HG03575 (cell line): ENCODE results near the gene GRM8.

Experiments used
- ATAC-seq: cut with Tn5 transposase; IDR thresholded peaks from one replicate; pipeline ENCODE4 v1.9.1; 2021; ENCODE audit not compliant: unreplicated experiment, insufficient number of reproducible peaks, low FRiP score; ENCODE audit errors: extremely low read depth

The GRM8 gene

GRCh38 chr7:127057918-127058317, 194.8 kb downstream of the GRM8 start:
- no peak for ATAC-seq

- no peak for ATAC-seq
These were observed 196.5 kb downstream of the GRM8 start for GRCh38 chr7:127056202-127056601.

DNA sequence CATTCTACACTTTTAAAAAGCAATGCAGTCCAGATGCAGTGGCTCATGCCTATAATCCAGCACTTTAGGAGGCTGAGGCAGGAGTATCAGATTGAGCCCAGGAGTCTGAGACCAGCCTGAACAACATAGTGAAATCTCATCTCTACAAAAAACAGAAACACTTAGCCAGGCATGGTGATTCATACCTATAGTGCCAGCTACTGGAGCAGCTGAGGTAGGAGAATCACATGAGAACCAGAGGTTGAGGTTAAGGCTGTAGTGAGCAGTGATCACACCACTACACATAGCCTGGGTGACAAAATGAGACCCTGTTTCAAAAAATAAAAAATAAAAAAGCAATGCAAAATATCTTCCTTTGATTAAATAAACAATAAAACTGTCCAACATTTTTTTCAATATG, 205.2 kb downstream of the GRM8 start:
- no peak for ATAC-seq

DNA sequence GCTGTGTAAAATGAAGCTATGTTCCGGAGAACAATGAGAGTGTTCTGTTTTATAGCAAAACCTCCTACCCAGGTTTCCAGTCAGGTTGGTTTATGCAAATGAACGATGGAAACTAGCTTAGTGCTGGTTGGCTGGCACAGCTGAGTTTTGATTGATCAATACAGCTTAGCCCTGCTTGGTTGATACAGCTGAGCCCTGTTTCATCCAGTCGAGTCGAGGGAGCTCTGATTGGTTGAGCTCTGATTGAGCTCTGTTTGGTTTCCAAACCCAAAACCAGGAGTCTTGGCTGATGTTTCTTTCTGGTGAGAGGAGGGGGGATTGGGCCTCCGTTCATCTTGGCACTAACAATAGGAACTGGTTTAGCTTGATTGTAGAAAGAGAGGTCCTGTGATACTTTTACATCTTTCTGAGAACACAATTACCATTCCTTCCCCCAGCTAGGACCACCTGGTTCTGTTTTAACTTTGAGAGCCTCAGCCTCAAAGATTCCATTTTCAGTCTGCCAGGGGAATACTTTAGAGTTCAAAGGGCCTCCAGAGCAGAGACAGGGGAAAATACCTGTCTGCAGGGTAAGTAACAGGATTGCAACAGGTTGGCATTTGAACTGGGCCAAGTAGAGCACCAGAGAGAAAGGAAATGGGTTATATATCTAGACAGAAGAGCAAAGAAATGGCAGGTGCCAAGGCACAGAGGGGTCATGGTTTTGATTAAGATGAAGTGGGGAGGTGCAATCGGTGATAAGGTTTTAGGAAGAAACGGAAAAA, 210.9 kb downstream of the GRM8 start:
- ATAC-seq: no peak

- no peak for ATAC-seq
These were observed 212.7 kb downstream of the GRM8 start for GRCh38 chr7:127040042-127040441.

- ATAC-seq: no peak
These were observed 213.2 kb downstream of the GRM8 start for GRCh38 chr7:127039541-127039940.

- ATAC-seq: no peak
These were observed 217.4 kb downstream of the GRM8 start for GRCh38 chr7:127035203-127035849.

- ATAC-seq: no peak
These were observed 218.4 kb downstream of the GRM8 start for GRCh38 chr7:127034186-127034806.

DNA sequence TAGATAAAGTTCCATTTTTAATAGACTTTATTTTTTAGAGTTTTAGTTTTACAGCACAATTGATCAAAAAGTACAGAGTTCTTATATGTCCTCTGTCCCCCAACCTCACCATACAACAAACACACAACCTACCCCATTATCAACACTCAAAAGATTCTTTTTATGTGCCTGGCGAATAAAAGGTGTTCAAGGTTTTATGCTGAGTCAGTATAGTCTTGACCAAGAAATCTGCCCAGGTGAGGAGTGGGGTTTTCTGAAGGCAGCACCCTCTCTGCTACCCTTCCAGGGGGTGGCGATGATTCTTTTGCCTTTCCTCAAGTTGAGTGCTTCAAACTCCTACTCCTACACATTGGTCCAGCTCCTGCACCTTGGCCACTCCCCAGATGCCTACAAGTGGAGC, 222.9 kb downstream of the GRM8 start:
- ATAC-seq: no peak

GRCh38 chr7:127021857-127022256, 230.9 kb downstream of the GRM8 start:
- no peak for ATAC-seq

DNA sequence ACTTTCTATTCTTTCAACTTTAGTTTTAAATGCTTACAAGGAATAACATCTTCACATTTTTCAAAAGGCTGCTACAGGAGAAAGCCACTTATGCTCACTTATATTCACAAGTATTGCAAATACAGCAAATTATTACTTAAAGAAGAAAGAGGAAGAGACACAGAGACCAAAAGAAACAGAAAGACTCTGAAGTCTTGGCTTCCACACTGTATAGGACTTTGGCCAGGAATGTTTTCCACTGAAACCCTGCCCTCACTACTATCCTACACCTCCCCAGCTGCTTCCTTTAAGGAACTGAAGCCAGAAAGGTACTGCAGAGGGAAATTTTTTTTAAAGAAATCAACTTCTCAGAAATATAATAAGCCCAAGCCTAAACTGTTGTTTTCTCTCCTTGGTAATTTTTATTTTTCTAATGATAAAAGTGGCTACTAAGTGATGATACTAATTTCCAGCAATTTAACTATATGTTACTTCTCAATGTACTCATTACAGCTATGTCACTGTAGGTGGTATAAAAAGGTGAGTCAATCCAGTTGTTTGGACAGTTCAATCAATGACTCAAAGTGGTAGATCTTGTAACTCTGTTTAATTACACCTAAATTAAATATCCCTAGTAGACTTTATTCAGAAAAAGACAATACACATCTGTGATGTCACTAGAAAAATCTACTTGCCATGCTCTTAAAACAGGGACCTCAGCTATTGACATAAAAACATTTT, 231.6 kb downstream of the GRM8 start:
- no peak for ATAC-seq

GRCh38 chr7:127018889-127019288, 233.9 kb downstream of the GRM8 start:
- no peak for ATAC-seq

GRCh38 chr7:127017196-127017595, 235.5 kb downstream of the GRM8 start:
- ATAC-seq: no peak

DNA sequence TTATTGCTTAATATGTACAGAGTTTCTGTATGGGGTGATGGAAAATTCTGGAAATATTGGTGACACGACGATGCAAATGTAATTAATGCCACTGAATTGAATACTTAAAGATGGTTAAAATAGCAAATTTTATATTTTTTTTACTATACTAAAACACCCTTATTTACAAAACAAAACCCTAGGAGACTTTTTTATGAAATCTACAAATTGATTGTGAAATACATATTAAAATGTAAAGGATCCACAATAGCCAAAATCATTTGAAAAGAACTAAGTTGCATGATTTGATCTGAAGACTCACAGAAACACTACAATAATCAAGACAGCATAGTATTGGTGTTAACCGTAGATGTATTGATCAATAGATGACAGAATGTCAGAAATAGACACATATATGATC, 252.0 kb downstream of the GRM8 start:
- no peak for ATAC-seq

GRCh38 chr7:126996659-126997058, 256.1 kb downstream of the GRM8 start:
- ATAC-seq: no peak

DNA sequence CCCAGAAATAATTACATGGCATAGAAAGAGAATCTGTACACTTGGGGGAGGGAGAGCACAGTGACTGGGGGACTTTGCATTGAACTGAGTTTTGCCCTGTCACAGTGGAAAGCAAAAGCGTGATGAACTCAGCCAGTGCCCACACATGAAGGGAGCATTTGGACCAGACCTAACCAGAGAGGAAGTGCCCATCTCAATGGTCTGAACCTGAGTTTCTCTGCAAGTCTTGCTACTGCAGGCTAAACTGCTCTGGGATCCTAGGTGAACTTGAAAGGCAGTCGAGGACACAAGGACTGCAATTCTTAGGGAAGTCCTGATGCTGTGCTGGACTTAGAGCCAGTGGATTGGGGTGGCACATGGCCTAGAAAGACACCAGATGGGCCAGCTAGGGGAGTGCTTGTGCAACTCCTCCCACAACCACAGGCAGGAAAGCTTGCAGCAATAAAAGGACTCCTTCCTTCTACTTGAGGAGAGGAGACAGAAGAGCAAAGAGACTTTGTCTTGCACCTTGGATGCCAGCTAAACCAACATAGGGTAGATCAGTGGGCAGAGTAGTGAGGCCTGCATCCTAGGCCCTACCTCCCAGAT, 259.0 kb downstream of the GRM8 start:
- ATAC-seq: no peak

GRCh38 chr7:126988022-126988421, 264.7 kb downstream of the GRM8 start:
- ATAC-seq: no peak

DNA sequence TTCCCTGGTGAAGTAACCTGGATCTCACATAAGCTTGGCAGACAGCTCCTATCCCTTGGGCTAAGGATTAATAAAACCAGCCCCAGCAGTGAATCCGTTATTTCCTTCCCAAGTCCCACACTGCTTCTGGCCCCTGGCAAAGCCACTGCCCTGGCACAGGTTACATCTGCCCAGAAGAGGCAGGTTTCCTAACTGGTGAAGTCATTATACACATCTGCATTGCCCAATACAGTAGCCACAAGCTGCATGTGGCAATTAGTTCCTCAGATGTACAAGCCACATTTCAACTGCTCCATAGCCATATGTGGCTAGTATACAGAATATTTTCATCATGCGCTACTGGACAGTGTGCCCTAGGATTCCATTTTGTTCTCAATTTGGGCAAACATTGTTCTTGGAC, 273.0 kb downstream of the GRM8 start:
- ATAC-seq: no peak

GRCh38 chr7:126978865-126979264, 273.9 kb downstream of the GRM8 start:
- ATAC-seq: no peak
